Measurements from ENCODE around the gene CYP1A1. TPM values are rescaled to one million over a fixed set of nuclear protein-coding genes. Genes with fewer than 3 reads are reported as not detected.

Gene CYP1A1
- total and polyA plus RNA-seq, 2 experiments from 2014 or later: 17.0 to 19.1 TPM

GRCh38 chr15:74680456-74680855, 44.9 kb downstream of the CYP1A1 start:
- Histone ChIP-seq H3K27ac (no peak overlapping the region), H3K9me2 (replicated peaks; ENCODE audit: insufficient read depth) (no peaks in the 10 kb centered on the region), H3K4me1 (ENCODE audit: insufficient read depth) (no peaks in the 10 kb centered on the region), H3K4me3 (no peak overlapping the region), H3K27me3 (no peaks in the 10 kb centered on the region), H3K79me2 (peaks cover 89% of the 10 kb centered on the region), H3K4me2 (no peak overlapping the region), H3K9me3 (ENCODE audit: low read depth) (no peaks in the 10 kb centered on the region), H4K20me1 (ENCODE audit: insufficient read depth, poor library complexity, severe bottlenecking) (peaks cover 19% of the 10 kb centered on the region), H2AFZ (no peak overlapping the region), H3K36me3 (replicated peaks; ENCODE audit: insufficient read depth, low read depth) (no peaks in the 10 kb centered on the region)
- TF ChIP-seq, protein P1, sequence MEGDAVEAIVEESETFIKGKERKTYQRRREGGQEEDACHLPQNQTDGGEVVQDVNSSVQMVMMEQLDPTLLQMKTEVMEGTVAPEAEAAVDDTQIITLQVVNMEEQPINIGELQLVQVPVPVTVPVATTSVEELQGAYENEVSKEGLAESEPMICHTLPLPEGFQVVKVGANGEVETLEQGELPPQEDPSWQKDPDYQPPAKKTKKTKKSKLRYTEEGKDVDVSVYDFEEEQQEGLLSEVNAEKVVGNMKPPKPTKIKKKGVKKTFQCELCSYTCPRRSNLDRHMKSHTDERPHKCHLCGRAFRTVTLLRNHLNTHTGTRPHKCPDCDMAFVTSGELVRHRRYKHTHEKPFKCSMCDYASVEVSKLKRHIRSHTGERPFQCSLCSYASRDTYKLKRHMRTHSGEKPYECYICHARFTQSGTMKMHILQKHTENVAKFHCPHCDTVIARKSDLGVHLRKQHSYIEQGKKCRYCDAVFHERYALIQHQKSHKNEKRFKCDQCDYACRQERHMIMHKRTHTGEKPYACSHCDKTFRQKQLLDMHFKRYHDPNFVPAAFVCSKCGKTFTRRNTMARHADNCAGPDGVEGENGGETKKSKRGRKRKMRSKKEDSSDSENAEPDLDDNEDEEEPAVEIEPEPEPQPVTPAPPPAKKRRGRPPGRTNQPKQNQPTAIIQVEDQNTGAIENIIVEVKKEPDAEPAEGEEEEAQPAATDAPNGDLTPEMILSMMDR (IDR thresholded peaks at IDR 0.05; ENCODE audit: poor library complexity): no peak
- TF ChIP-seq EZH2phosphoT487 (IDR thresholded peaks at IDR 0.05; ENCODE audit: low read depth, severe bottlenecking, unreplicated experiment): no peak
- TF ChIP-seq EZH2 (IDR thresholded peaks at IDR 0.05; ENCODE audit: borderline replicate concordance): no peak
- no peak for DNase-seq (ENCODE audit: low spot score)
- WGBS (ENCODE audit: low lambda C conversion rate, missing lambda C conversion rate): 84% methylated on average over 2 of the region's 2 CpGs

- H3K9me2 ChIP-seq (replicated peaks; ENCODE audit: insufficient read depth): no peaks in the 10 kb centered on the region
- H2AFZ ChIP-seq: no peak overlapping the region
- no peaks in the 10 kb centered on the region for H3K27me3 ChIP-seq
- no peaks in the 10 kb centered on the region for H3K9me3 ChIP-seq (ENCODE audit: low read depth)
- H3K4me2 ChIP-seq: no peak overlapping the region
- TF ChIP-seq EZH2 (IDR thresholded peaks at IDR 0.05; ENCODE audit: borderline replicate concordance): no peak
- TF ChIP-seq, protein P1 (IDR thresholded peaks at IDR 0.05; ENCODE audit: poor library complexity): no peak
- no peak for TF ChIP-seq EZH2phosphoT487 (IDR thresholded peaks at IDR 0.05; ENCODE audit: low read depth, severe bottlenecking, unreplicated experiment)
- WGBS (ENCODE audit: low lambda C conversion rate, missing lambda C conversion rate): 96% methylated on average over 7 of the region's 7 CpGs
- H3K4me3 ChIP-seq: no peak overlapping the region
- no peaks in the 10 kb centered on the region for H3K4me1 ChIP-seq (ENCODE audit: insufficient read depth)
- no peak overlapping the region for H3K27ac ChIP-seq
- peaks cover 71% of the 10 kb centered on the region for H3K79me2 ChIP-seq
- peaks cover 19% of the 10 kb centered on the region for H4K20me1 ChIP-seq (ENCODE audit: insufficient read depth, poor library complexity, severe bottlenecking)
- no peak for DNase-seq (ENCODE audit: low spot score)
- H3K36me3 ChIP-seq (replicated peaks; ENCODE audit: insufficient read depth, low read depth): no peaks in the 10 kb centered on the region
Measured at GRCh38 chr15:74676801-74677200, 48.5 kb downstream of the CYP1A1 start.

DNA sequence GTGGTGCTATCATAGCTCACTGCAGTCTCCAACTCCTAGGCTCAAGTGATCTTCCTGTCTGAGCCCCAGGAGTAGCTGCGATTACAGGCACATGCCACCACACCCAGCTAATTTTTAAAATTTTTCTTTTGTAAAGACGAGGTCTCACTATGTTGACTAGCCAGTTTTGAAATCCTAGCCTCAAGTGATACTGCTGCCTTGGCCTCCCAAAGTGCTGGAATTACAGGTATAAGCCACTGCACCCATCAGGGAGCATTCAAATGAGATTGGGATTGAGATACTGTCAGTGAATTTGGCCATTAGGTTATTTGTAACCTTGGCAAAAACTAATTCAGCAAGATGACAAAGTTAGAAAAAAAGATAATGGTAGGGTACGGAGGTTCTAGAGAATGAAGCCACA, 51.2 kb downstream of the CYP1A1 start:
- Histone ChIP-seq H4K20me1 (ENCODE audit: insufficient read depth, poor library complexity, severe bottlenecking) (peaks cover 8% of the 10 kb centered on the region), H3K36me3 (replicated peaks; ENCODE audit: insufficient read depth, low read depth) (no peaks in the 10 kb centered on the region), H3K27ac (no peak overlapping the region), H3K4me3 (no peak overlapping the region), H3K9me2 (replicated peaks; ENCODE audit: insufficient read depth) (no peaks in the 10 kb centered on the region), H2AFZ (no peak overlapping the region), H3K27me3 (no peaks in the 10 kb centered on the region), H3K4me2 (no peak overlapping the region), H3K9me3 (ENCODE audit: low read depth) (no peaks in the 10 kb centered on the region), H3K79me2 (peaks cover 46% of the 10 kb centered on the region), H3K4me1 (ENCODE audit: insufficient read depth) (no peaks in the 10 kb centered on the region)
- whole genome bisulfite sequencing (ENCODE audit: low lambda C conversion rate, missing lambda C conversion rate): 92% methylated on average over 3 of the region's 3 CpGs
- no peak for DNase-seq (ENCODE audit: low spot score)
- TF ChIP-seq, protein P1 (IDR thresholded peaks at IDR 0.05; ENCODE audit: poor library complexity): no peak
- TF ChIP-seq EZH2 (IDR thresholded peaks at IDR 0.05; ENCODE audit: borderline replicate concordance) (no peak), EZH2phosphoT487 (IDR thresholded peaks at IDR 0.05; ENCODE audit: low read depth, severe bottlenecking, unreplicated experiment) (no peak)

GRCh38 chr15:74669627-74670026, 55.7 kb downstream of the CYP1A1 start:
- Histone ChIP-seq H3K27ac (no peak overlapping the region), H3K4me1 (ENCODE audit: insufficient read depth) (peaks cover 5% of the 10 kb centered on the region), H3K4me3 (no peak overlapping the region), H3K9me3 (ENCODE audit: low read depth) (no peaks in the 10 kb centered on the region), H3K9me2 (replicated peaks; ENCODE audit: insufficient read depth) (no peaks in the 10 kb centered on the region), H3K4me2 (no peak overlapping the region), H4K20me1 (ENCODE audit: insufficient read depth, poor library complexity, severe bottlenecking) (no peaks in the 10 kb centered on the region), H3K79me2 (peaks cover 38% of the 10 kb centered on the region), H3K36me3 (replicated peaks; ENCODE audit: insufficient read depth, low read depth) (no peaks in the 10 kb centered on the region), H2AFZ (no peak overlapping the region), H3K27me3 (no peaks in the 10 kb centered on the region)
- DNase-seq (ENCODE audit: low spot score): no peak
- over 99% methylated on average over 4 of the region's 4 CpGs for WGBS (ENCODE audit: low lambda C conversion rate, missing lambda C conversion rate)
- TF ChIP-seq EZH2phosphoT487 (IDR thresholded peaks at IDR 0.05; ENCODE audit: low read depth, severe bottlenecking, unreplicated experiment) (no peak), EZH2 (IDR thresholded peaks at IDR 0.05; ENCODE audit: borderline replicate concordance) (no peak)
- TF ChIP-seq, protein P1 (IDR thresholded peaks at IDR 0.05; ENCODE audit: poor library complexity): no peak
